Hematopoietic multipotent progenitor cell treated with erythropoietin and hydrocortisone succinate and interleukin-3 and kit ligand, for 17 days (in vitro differentiated cells): Measurements from ENCODE around the gene ZCCHC2.
A peak's percentile ranks its signal among the peaks of the same experiment; 100 is the strongest.

Experiments
- DNase-seq: peaks from one replicate; pipeline ENCODE4 v3.0.0-alpha.2; 2015; ENCODE audit warnings: low spot score

Gene ZCCHC2

GRCh38 chr18:62539284-62540165, 16.7 kb downstream of the ZCCHC2 start:
- DNase-seq = no peak

- DNase-seq = no peak
Observed at GRCh38 chr18:62543021-62543420, 20.2 kb downstream of the ZCCHC2 start.

- no peak for DNase-seq
Observed at GRCh38 chr18:62545098-62545497, 22.3 kb downstream of the ZCCHC2 start.

GRCh38 chr18:62549755-62550154, 26.9 kb downstream of the ZCCHC2 start:
- DNase-seq = no peak

GRCh38 chr18:62550746-62551145, 27.9 kb downstream of the ZCCHC2 start:
- no peak for DNase-seq

DNA sequence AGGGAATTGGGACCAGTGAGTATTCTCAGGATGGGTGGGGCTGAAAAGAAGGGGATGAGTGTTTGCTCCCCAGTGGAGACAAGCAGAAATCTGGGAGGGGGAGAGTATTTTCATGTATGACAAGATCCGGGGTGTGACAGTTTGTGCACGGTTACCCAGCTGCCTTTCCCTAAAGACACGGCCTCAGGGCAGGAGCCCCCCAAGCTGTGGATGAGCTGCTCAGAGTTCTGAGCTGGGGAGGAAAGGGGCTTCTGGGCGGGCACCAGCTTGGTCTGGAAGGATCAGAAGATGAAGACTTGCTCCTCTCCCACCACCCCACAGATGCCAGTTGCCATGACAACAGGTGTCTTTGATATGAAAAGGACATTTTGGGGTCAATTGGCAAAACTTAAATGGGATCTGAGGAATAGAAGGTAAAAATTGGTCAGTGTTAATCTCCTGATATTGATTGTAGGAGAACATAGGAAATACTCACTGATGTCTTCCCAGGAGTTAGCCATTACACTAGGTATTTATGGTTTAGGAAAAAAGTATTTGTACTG, 29.2 kb downstream of the ZCCHC2 start:
- no peak for DNase-seq

- DNase-seq = peak; percentile 52
Observed at GRCh38 chr18:62554061-62554815, 31.4 kb downstream of the ZCCHC2 start.

- DNase-seq = peak; percentile 81
Observed at GRCh38 chr18:62555135-62555534, 32.3 kb downstream of the ZCCHC2 start.

GRCh38 chr18:62556397-62556796, 33.6 kb downstream of the ZCCHC2 start:
- no peak for DNase-seq

DNA sequence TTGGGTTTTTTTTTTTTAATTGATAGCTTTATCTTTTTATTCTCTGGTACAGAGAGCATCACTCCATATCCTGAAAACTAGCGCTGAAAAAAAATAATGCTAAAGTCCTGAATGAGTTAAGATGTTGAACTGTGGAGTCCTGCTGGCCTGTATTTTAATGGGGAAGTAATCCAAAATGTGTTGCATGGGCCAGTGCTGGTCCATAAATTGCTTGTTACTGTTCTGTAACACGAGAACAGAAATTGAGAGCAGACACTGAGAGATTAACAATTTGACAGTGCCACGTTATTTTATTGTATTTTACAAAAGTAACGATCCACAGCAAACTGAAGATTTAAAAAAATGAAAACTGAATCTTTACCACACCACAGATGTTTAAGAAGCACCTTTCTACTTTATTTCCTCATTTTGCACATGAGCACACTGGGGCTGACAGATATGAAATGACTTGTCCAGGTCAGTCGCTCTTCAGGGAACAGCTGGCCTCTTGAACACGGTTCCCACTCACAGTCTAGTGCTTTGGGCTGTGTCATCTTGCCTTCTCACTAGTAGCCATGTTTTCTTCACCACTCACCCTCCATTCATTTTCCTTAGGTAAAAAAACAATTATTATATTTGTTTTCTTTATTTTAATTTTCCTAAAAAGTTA, 35.3 kb downstream of the ZCCHC2 start:
- DNase-seq = no peak

- DNase-seq = no peak
Observed at GRCh38 chr18:62564044-62564443, 41.2 kb downstream of the ZCCHC2 start.

GRCh38 chr18:62566199-62566598, 43.4 kb downstream of the ZCCHC2 start:
- DNase-seq = peak; percentile 71

DNA sequence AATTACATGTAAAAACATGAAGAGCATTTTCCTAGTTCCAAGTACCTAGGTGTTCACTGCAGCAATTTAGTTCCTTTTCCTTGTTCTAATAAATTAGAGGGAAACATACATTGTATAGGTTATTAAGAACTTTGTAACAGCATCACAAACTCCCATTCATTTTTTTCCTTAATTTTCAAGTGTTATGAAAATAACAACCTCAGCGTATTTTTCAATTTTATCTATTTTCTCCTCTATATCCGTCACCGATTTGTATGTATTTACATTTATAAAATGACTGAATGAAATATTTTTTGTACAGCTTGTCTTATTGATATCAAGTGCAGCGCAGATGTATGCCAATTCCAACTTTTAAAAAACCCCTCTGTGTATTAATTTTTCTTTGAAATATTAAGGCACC, 44.0 kb downstream of the ZCCHC2 start:
- DNase-seq = no peak

DNA sequence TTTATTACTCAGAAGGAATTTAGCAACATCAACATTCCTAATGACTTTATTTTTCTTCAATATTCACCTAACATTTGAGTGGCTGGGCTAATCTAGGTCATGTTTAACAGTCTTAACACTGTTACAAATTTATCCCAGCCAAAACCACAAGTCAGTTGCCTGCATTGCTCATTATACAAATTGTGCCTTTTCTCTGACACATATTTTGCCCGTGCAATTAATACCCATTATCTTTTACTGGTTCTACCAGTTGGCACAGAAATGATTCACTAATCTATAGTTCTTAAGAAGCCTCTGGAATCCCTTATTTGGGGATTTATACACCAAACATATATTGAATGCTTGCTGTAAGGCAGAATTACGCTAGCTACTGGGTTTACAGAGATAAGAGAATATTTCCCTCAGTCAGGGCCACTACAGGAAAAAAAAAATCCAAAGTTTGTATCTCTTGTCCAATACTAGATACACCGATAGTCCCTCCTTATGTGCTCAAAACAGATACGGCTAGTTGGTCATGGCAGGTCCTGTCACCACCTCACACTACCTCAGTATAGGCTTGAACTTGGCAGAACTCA, 46.3 kb downstream of the ZCCHC2 start:
- peak; percentile 42 for DNase-seq

GRCh38 chr18:62571037-62571436, 48.2 kb downstream of the ZCCHC2 start:
- DNase-seq = no peak

DNA sequence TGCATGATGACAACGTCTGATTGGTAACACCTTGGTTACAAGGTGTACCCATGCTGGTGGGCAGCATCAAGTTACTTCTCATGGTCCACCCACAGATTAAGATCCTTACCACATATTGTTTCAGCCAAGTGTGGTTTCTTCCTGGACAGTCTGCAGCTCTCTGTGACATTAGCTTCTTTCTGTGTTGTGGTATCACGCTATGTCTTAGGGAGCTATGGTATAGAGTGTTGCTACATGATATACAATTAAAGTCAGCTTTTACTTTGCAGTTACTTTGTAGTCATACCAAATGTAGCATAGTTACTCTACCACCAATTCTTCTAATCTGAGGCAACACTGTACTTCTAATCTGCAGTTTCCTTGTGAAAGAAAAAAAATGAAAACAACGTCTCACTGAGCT, 48.8 kb downstream of the ZCCHC2 start:
- no peak for DNase-seq

GRCh38 chr18:62572456-62572855, 49.6 kb downstream of the ZCCHC2 start:
- DNase-seq = no peak

- DNase-seq = no peak
Observed at GRCh38 chr18:62574776-62575175, 52.0 kb downstream of the ZCCHC2 start.

- DNase-seq = no peak
Observed at GRCh38 chr18:62576271-62576670, 53.4 kb downstream of the ZCCHC2 start.

DNA sequence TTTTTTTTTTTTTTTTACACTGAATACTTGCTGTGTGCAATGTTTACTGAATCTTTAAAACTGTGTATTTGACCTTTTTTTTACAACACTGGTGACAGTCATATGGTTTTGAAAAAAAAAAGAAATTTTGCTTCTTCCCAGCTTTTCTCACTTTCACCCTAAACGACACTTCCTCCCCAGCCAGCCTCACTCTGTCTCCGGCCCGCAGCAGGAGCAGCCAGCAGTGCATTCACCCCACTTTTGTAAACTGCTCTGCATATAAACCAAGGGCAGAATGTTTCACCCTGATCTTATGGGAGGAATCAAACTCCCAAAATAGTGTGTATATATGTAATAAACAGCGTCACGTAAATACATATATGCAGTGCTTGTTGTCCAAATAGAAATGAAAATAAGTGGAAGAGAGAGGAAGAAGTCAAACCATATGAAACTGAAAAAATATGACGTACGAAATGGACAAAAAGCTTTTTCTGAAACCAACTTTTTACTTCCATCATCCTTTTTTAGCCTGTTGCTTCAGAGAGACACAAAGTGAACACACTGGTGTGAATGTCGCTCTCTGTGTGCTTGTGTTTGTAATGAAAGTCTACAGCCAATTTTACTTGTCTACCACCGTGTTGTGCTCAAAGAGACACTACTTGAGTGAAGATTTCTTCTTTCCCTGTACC, 54.2 kb downstream of the ZCCHC2 start:
- DNase-seq = no peak

DNA sequence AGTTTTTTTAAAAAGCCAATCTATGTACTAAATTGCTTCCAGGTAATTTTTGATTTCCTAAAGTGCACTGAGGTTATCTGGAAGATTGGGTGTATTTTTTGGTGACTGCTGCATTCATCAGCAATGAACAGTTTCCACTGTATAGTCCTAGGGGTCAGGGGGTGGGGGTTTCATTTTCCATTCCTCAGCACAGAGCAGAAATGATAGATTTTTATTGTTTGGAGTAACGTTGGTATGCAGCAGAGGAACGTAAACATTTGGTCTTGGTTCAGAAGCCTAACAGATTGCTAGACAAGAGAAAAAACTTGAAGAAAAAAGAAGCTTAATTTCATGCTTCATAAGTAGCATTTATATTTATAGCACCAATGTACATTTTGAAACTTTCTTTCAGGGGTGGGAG, 54.9 kb downstream of the ZCCHC2 start:
- no peak for DNase-seq
